MCF 10A (cell line): ENCODE measurements around the gene TPM4. TPM values are rescaled to one million over a fixed set of nuclear protein-coding genes. Genes with fewer than 3 reads are reported as not detected.
A peak's percentile ranks its signal among the peaks of the same experiment; 100 is the strongest.

ENCODE experiments used
- BruUV-seq: library from RNA; stranded (reverse); fragments of 400-500 nt; replicated peaks from 2 replicates; lab custom pipeline; 2021; lab: Mats Ljungman, UMichigan
- CTCF ChIA-PET: fragments of 300-600 bp; sonication (Branson Sonifier 250); formaldehyde crosslinking; extraction: SDS; loops from one replicate; lab custom pipeline; 2021; ENCODE audit warnings: antibody characterized with exemption, inconsistent platforms; lab: Yijun Ruan, JAX
- POLR2A ChIA-PET: fragments of 300-600, 350-650 bp; sonication (Branson Sonifier 250); formaldehyde crosslinking; extraction: SDS; loops from one replicate; lab custom pipeline; 2020; ENCODE audit warnings: antibody characterized with exemption, inconsistent platforms; lab: Yijun Ruan, JAX
- DNase-seq: peaks from one replicate; pipeline ENCODE4 v3.0.0-alpha.2; 2018; ENCODE audit not compliant: unreplicated experiment
- H3K27ac Mint-ChIP-seq: one replicate; pipeline ENCODE4 v1.8.0; 2022; ENCODE audit warnings: mild to moderate bottlenecking, low read depth, mixed read lengths; ENCODE audit not compliant: unreplicated experiment
- H3K27me3 Mint-ChIP-seq: one replicate; pipeline ENCODE4 v1.8.0; 2022; ENCODE audit warnings: mixed read lengths; ENCODE audit not compliant: insufficient read depth, unreplicated experiment
- H3K36me3 Mint-ChIP-seq: one replicate; pipeline ENCODE4 v1.8.0; 2022; ENCODE audit warnings: mild to moderate bottlenecking, moderate library complexity, mixed read lengths; ENCODE audit not compliant: insufficient read depth, unreplicated experiment
- H3K4me1 Mint-ChIP-seq: one replicate; pipeline ENCODE4 v1.8.0; 2022; ENCODE audit warnings: mixed read lengths; ENCODE audit not compliant: insufficient read depth, unreplicated experiment
- H3K4me3 Mint-ChIP-seq: one replicate; pipeline ENCODE4 v1.8.0; 2022; ENCODE audit warnings: mild to moderate bottlenecking, moderate library complexity, mixed read lengths; ENCODE audit not compliant: unreplicated experiment
- H3K9me3 Mint-ChIP-seq: one replicate; pipeline ENCODE4 v1.8.0; 2022; ENCODE audit warnings: mixed read lengths; ENCODE audit not compliant: unreplicated experiment
- intact Hi-C: fragments of 100-400 bp; cut with micrococcal nuclease; formaldehyde crosslinking; loops from 2 replicates; pipeline ENCODE4 v1.14.1; 2022
- total RNA-seq: library from RNA; stranded (reverse); gene quantifications from 2 replicates; pipeline ENCODE4 v1.2.3, GENCODE V29; 2022
- TF ChIP-seq, protein P1 (sequence below): fragments of 200-600 bp; IDR thresholded peaks from one replicate; pipeline ENCODE4 v1.8.0; 2022; ENCODE audit warnings: antibody characterized with exemption, mild to moderate bottlenecking; ENCODE audit not compliant: unreplicated experiment

TPM4 gene
- total RNA-seq, 1 experiment from 2014 or later, result 355 TPM

DNA sequence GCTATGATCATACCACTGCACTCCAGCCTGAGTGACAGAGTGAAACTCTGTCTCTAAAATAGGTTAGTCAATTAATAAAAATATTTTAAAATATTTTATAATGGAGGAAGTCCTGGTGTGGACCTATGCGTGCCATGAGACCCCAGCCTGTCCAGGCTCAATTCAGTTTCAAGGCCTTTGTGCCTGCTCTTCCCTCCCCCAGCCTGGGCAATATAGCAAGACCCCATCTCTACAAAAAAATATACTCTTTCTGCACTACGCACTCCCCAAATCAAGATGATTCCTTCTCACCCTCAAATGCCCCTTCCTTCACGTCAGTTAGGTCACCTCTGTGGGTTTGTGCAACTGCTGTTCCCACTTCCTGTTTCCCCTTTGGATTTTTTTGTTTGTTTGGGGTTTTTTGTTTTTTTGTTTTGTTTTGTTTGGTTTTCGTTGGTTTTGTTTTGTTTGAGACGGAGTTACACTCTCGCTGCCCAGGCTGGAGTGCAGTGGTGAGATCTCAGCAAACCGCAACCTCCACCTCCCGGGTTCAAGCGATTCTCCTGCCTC lies 65.8 kb downstream of the TPM4 start:
- Mint-ChIP-seq H3K4me1 (peaks cover 12% of the 10 kb centered on the region), H3K27ac (no peak overlapping the region), H3K36me3 (no peaks in the 10 kb centered on the region), H3K4me3 (no peak overlapping the region), H3K27me3 (no peaks in the 10 kb centered on the region), H3K9me3 (no peaks in the 10 kb centered on the region)
- no TSS peak for BruUV-seq
- intact Hi-C loops, result no loop called here
- TF ChIP-seq, protein P1, sequence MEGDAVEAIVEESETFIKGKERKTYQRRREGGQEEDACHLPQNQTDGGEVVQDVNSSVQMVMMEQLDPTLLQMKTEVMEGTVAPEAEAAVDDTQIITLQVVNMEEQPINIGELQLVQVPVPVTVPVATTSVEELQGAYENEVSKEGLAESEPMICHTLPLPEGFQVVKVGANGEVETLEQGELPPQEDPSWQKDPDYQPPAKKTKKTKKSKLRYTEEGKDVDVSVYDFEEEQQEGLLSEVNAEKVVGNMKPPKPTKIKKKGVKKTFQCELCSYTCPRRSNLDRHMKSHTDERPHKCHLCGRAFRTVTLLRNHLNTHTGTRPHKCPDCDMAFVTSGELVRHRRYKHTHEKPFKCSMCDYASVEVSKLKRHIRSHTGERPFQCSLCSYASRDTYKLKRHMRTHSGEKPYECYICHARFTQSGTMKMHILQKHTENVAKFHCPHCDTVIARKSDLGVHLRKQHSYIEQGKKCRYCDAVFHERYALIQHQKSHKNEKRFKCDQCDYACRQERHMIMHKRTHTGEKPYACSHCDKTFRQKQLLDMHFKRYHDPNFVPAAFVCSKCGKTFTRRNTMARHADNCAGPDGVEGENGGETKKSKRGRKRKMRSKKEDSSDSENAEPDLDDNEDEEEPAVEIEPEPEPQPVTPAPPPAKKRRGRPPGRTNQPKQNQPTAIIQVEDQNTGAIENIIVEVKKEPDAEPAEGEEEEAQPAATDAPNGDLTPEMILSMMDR, result no peak
- no peak for DNase-seq
- ChIA-PET POLR2A (no interaction called here), CTCF (no interaction called here)

DNA sequence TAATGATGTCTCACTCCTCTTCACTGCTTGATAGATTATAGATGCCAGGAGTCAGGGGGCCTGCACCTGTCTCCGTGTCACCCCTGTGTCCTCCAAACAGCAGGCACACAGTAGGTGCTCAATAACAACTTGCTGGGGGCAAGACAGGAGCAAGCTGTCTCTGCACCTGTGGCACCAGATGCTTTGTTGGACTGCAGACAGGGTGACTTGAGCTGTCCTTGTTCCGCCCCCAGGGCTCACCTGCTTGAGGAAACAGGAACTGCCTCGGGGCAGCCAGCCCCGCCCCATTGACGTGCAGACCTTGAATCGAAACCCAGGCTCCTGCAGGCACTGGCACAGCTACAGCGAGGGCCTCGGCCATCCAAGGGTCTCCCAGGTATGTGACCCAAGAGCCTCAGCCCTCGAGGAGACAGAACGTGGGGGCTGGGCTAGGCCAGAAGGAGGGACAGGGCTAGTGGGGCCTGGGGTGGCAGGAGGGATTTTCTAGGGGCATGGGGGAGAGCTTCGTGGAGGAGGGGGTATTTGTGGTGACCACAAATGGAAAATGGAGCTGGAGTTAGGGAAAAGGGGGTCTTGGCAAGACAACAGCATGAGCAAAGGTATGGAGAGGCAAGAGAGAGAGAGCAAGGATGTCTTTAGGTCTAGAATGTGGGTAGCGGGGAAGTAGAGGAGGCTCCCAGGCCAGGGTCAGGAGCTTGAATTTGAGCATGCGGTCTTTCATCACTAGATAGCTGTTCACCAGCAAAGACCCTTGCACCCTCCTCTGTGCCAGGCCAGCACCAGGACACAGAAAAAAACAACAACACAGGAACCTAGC lies 67.3 kb downstream of the TPM4 start, which contains the start of gene HSH2D:
Gene HSH2D (plus strand): TSS at position 287 of the 817 bp plus-strand sequence. CDS start 5,066 bp downstream, outside the sequence.
- POLR2A ChIA-PET, result interaction anchor here (0.9 kb wide), 1 partner anchor 31 kb away, joined by 3 read pairs; no protein-coding TSS in a partner anchor
- BruUV-seq, result no TSS peak
- peak; percentile 68 for DNase-seq
- intact Hi-C loops, result no loop called here
- CTCF ChIA-PET, result interaction anchor here (0.6 to 1.5 kb wide), 3 partner anchors 39 to 727 kb away, joined by 3 to 4 read pairs (median 3); no protein-coding TSS in a partner anchor
- Mint-ChIP-seq H3K27ac (peak within 1 kb of the TSS; percentile 23), H3K27me3 (no peaks in the 10 kb centered on the region), H3K4me3 (no peak within 1 kb of the TSS), H3K9me3 (no peaks in the 10 kb centered on the region), H3K36me3 (no peaks in the 10 kb centered on the region), H3K4me1 (peaks cover 12% of the 10 kb centered on the region)
- TF ChIP-seq, protein P1, result no peak

DNA sequence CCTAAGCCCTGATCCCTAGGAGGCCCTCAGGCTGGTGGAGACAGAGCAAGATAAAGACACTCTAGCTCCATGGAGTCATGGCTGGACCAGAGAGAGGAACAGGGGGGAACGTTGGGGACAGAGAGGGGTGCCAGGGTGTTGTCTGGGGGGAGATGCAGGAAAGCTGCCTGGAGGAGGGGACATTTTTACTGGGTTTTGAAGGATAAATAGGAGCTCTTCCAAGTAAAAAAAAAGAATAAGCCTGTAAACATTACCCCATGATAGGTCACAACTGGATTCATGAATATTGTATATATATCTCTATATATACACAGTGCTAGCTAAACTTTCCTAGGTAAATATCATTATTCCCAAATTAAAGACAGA lies 67.9 kb downstream of the TPM4 start:
- H3K4me1 Mint-ChIP-seq, result peaks cover 12% of the 10 kb centered on the region
- no TSS peak for BruUV-seq
- intact Hi-C loops, result no loop called here

More for the DNA sequence above, 67.9 kb downstream of the TPM4 start:
- peak overlapping the region; percentile 23 for H3K27ac Mint-ChIP-seq
- no peak overlapping the region for H3K4me3 Mint-ChIP-seq
- H3K27me3 Mint-ChIP-seq, result no peaks in the 10 kb centered on the region
- CTCF ChIA-PET, result interaction anchor here (0.6 to 1.5 kb wide), 3 partner anchors 38 to 728 kb away, joined by 3 to 4 read pairs (median 3); no protein-coding TSS in a partner anchor
- DNase-seq, result no peak
- H3K9me3 Mint-ChIP-seq, result no peaks in the 10 kb centered on the region
- POLR2A ChIA-PET, result interaction anchor here (0.9 kb wide), 1 partner anchor 31 kb away, joined by 3 read pairs; no protein-coding TSS in a partner anchor
- no peaks in the 10 kb centered on the region for H3K36me3 Mint-ChIP-seq
- TF ChIP-seq, protein P1, result no peak
